HG02798 (cell line): ENCODE results near the gene PRSS1.
"Not testable (repeated sequence)": the region's sequence is repeated elsewhere in the genome, so short reads cannot be mapped to it uniquely, and the experiment has no call there.

Experiments used
- ATAC-seq: cut with Tn5 transposase; IDR thresholded peaks from one replicate; pipeline ENCODE4 v1.9.1; 2021; ENCODE audit warnings: mild to moderate bottlenecking; ENCODE audit not compliant: unreplicated experiment, poor library complexity

Gene PRSS1

DNA sequence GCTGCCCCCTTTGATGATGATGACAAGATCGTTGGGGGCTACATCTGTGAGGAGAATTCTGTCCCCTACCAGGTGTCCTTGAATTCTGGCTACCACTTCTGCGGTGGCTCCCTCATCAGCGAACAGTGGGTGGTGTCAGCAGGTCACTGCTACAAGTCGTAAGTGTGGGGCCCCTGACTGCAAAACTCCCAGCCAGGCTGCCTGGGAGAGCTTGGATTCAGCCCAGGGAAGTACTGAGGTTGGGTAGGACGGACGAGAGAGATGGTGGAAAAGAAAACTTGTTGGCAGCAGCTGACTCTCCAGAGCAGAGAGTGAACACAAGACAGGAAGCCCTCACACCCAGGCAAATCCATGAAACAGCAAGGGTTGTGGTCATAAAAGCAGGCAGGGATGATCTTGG lies 22.8 kb downstream of the PRSS1 start:
- ATAC-seq: no peak

DNA sequence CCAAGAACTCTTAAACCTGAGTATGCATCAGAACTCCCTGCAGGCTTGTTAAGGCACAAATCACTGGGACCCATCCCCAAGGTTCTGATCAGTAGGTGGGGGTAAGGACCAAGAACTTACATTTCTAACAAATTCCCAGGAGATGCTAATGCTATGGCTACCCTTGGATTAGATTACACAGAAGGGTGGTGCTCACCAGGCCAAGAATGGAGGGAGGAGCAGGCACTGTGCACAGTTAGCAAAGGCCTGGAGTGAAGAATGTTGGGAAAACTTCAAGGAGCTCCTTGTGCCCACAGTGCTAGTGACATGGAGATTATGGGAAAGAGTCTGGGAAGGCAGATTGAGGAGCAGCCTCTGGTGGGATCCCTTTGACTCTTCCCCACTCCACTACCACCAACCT lies 23.4 kb downstream of the PRSS1 start:
- ATAC-seq: no peak

DNA sequence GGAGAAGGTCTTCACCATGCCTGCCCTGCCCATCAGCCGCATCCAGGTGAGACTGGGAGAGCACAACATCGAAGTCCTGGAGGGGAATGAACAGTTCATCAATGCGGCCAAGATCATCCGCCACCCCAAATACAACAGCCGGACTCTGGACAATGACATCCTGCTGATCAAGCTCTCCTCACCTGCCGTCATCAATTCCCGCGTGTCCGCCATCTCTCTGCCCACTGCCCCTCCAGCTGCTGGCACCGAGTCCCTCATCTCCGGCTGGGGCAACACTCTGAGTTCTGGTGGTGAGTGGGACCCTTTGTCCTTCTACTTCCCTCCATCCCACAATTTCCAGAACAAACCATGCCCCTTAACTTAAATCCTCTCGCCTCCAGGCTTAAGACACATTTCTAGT lies 24.0 kb downstream of the PRSS1 start:
- no peak for ATAC-seq

DNA sequence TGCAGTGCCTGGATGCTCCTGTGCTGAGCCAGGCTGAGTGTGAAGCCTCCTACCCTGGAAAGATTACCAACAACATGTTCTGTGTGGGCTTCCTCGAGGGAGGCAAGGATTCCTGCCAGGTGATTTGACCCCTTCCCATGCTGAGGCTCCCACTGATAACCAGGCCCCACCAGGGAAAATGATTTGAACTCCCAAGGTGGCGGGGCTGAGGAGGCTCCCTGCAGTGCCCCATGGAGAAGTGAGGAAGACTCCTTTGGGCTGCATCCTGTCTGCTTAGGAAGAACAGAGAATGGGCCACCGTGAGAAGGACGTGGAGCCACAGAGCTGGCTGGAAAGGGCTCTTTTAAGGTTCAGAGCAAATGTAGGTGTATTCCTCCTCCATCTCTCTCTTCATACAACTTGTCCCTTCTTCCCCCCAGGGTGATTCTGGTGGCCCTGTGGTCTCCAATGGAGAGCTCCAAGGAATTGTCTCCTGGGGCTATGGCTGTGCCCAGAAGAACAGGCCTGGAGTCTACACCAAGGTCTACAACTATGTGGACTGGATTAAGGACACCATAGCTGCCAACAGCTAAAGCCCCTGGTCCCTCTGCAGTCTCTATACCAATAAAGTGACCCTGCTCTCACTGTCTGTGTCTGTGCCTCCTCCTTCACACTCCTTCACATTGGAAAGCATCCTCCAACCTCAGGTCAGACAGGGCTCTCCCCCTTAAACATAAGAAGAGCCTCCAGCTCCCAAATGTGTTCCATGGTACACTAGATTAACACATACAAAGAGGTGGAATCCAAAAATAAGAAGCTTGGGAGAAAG lies 24.9 kb downstream of the PRSS1 start:
- ATAC-seq: no peak

DNA sequence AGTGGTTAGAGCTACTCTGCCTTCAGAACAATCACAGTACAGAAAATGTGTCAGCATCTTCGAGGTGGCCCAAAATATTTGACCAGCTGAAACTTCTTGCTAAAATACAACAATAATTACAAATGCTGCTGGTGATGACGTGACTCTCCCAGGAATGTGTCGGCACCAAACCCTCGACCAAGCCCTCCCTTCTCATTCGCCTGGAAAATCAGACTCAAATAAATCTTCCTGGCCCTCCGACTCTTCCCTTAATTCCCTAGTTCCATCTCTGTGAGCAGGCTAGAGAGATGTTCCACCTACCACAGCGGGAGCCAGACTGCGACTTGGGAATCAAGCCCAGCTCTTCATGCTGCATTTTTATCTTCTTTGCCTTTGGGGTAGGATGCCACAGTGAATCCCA lies 25.6 kb downstream of the PRSS1 start:
- no peak for ATAC-seq

DNA sequence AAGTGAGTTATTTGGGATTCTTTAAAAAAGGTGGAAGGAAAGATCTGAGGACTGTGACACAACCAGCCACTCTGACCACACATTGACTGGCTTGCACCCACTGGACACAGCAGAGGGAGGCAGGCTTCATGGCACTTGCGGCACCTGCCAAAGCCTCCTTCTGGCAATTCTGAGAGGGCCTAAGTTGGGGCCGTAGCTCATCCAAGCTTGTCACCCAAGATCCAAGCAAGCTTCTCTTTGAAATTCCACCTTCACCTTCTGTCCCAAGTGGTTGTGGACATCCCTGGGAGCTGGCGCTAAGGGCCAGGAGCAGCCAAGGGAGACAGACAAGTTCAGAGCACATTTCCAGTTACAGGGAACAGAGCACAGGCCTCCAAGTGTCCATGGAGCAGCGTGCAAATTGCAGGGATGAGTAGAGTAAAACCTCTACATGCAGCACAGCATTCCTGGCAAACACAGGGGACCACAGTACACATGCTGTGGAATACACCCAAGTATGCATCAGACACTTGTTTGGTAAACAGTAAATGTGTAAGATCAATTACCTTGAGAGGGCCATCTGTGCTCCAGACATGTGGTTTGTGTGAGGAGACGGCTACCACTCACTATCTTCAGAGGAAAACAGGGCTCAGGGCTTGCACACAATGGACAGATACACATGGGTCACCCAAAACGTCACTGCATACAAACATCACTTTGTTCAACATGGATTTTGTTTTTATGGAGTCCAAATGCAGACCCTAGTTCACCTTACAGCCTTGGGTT lies 26.3 kb downstream of the PRSS1 start:
- not testable (repeated sequence) for ATAC-seq

DNA sequence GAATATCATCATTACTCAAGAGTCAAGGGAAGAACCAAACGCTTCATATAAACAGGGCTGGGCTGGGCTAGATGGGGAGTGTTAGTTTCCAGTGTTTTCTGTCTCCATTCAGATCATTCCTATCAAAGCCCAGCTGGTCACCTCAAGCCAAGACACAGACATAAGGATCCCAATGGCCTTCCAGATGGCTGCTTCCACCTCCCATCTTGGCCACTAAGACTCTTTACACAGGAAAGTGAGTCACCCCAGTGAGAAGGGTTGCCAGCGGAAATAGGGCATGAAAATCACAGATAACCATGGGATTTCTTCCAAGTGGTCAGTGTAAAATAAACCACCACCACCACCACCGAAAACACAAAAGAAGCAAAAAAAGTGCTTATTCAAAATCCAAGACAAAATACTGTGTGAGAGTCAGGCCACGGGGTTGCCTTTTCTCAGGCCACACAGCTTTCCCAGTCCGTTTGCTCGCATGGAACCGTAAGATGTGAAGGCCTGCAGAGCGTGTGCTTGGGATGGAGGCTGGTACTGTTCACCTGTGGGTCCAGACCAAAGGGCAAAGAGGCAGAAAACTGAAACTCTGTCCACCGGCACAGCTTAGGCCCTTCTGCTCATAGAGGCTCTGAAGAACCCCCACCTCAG lies 27.1 kb downstream of the PRSS1 start:
- ATAC-seq: no peak

DNA sequence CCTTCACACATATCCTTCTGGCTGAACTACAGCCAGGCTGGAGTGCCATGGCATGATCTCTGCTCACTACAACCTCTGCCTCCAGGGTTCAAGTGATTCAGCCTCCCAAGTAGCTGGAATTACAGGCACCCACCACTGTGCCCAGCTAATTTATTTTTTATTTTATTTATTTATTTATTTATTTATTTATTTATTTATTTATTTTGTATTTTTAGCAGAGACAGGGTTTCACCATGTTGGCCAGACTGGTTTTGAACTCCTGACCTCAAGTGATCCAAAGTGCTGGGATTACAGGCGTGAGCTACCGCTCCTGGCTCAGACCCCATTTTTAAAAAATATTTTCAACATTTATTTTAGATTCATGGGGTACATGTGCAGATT lies 27.6 kb downstream of the PRSS1 start:
- ATAC-seq: not testable (repeated sequence)

DNA sequence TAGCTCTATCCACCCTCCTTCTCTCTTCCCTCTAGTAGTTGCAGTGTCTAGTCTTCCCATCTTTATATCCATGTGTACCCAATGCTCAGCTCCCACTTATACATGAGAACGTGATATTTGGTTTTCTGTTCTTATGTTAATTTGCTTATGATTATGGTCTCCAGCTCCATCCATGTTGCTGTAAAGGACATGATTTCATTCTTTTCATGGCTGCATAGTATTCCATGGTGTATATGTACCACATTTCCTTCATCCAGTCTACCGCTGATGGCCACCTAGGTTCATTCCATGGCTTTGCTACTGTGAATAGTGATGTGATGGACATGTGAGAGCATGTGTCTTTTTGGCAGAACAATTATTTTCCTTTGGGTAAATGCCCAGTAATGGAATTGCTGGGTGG lies 28.0 kb downstream of the PRSS1 start:
- no peak for ATAC-seq

DNA sequence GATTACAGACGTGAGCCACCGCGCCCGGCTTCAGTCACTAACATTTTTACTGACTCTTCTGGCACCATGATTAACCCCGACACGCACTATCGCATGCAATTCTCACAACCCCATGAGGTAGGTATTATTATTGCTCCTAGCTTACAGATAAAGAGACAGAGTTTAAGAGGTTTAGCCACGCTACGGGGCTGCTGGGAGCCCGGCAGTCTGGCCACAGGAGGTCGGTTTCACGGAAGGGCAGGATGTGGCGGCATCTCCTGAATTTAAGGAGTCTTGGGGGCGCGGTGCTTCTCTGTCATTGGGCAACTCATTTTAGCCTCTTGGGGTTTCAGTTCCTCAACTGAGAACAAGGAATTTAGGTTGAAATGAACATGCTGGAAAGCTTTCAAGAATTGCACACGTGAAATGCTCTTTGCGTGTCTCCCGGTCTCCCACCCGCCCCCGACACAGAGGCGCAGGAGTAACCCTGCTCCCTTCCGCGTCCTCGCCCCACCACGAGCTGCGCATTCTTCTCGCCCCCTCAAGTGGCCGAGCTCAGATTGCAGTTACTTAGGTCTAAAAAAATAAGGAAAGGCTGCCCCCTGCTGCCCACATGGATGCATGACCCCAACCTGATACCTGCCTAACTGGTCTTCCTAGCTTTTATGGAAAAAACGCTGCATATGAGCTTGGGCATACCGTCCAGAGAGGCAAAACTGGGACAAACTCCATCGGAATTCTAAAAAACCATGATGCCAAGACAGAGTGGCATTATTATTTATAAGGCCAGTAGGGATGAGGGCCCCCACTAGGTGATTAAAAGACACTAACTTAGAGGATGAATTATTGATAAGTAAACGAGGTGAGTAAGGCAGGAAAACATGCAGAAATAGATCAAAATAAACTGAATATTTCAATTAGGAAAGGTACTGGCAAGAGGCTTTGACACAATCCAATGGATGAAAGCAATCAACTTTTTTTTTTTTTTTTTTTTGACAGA lies 33.9 kb downstream of the PRSS1 start:
- ATAC-seq: peak; percentile 95

DNA sequence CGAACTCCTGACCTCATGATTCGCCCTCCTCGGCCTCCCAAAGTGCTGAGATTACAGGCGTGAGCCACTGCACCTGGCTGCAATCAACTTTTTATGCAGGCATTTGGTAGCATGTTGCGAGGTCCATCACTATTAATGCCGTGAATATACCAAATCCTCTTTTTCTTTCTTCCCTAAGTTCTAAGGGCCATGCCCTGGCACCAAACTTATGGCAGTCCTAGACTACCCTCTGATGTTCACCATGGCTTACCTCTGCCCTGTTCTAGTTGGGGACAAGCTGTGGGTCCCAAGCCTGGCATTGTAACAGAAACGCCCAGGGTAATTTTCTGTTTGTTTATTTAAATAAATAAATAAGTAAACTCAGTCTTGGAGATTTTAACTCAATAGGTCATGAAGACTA lies 34.8 kb downstream of the PRSS1 start:
- no peak for ATAC-seq

DNA sequence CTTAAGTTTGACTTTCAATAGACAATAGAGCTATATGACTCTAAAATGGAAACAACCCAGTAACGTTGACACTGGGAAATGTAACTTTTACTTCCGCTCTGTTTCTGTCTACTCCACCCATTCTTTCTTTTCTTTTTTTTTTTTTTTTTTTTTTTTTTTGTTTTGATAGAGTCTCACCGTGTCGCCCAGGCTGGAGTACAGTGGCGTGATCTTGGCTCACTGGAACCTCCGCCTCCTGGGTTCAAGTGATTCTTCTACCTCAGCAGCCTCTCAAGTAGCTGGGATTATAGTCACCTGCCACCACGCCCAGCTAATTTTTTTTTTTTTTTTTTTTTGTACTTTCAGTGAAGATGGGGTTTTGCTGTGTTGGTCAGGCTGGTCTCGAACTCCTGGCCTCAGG lies 35.4 kb downstream of the PRSS1 start:
- ATAC-seq: no peak

DNA sequence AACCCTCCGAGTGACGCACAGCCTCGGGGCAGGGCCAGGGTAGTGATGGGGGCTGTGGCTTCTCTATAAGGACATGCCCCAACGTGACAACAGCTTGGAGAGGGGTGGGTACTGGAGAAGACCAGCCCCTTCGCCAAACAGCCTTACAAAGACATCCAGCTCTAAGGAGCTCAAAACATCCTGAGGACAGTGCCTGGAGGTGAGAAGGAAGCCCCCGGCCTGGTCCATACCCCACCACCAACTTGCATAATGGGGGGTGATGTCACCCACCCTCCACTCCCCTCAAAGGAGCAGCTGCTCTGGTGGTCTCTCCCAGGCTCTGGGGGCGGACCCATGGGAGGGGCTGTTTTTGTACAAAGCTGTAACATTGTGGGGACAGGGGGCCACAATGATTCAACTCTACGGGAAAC lies 36.6 kb downstream of the PRSS1 start:
- ATAC-seq: no peak

DNA sequence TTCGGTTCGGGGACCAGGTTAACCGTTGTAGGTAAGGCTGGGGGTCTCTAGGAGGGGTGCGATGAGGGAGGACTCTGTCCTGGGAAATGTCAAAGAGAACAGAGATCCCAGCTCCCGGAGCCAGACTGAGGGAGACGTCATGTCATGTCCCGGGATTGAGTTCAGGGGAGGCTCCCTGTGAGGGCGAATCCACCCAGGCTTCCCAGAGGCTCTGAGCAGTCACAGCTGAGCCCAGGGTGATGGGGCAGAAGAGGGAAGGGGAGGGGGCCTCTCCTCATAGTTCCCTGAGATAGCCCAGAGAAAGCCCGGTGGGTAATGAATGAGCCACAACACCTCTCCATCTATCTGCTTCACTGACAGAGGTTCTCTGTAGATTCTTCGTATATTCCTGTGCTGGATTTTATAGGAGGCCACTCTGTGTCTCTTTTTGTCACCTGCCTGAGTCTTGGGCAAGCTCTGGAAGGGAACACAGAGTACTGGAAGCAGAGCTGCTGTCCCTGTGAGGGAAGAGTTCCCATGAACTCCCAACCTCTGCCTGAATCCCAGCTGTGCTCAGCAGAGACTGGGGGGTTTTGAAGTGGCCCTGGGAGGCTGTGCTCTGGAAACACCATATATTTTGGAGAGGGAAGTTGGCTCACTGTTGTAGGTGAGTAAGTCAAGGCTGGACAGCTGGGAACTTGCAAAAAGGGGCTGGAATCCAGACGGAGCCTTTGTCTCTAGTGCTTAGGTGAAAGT lies 37.9 kb downstream of the PRSS1 start:
- ATAC-seq: no peak

DNA sequence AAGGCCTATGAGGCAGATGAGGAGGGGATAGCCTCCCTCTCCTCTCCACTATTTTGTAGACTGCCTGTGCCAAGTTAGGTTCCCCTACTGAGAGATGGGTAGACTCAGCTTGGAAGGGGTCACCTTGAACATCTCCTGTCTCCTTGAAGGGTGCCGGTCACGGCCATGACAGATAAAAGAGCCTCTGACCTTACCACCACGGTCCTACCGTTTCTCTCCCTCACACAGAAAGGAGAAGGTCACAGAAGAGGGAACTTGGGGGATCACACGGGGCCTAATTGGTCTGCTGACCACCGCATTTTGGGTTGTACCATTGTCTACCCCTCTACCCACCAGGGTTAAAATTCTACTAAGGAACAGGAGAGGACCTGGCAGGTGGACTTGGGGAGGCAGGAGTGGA lies 38.5 kb downstream of the PRSS1 start:
- no peak for ATAC-seq

DNA sequence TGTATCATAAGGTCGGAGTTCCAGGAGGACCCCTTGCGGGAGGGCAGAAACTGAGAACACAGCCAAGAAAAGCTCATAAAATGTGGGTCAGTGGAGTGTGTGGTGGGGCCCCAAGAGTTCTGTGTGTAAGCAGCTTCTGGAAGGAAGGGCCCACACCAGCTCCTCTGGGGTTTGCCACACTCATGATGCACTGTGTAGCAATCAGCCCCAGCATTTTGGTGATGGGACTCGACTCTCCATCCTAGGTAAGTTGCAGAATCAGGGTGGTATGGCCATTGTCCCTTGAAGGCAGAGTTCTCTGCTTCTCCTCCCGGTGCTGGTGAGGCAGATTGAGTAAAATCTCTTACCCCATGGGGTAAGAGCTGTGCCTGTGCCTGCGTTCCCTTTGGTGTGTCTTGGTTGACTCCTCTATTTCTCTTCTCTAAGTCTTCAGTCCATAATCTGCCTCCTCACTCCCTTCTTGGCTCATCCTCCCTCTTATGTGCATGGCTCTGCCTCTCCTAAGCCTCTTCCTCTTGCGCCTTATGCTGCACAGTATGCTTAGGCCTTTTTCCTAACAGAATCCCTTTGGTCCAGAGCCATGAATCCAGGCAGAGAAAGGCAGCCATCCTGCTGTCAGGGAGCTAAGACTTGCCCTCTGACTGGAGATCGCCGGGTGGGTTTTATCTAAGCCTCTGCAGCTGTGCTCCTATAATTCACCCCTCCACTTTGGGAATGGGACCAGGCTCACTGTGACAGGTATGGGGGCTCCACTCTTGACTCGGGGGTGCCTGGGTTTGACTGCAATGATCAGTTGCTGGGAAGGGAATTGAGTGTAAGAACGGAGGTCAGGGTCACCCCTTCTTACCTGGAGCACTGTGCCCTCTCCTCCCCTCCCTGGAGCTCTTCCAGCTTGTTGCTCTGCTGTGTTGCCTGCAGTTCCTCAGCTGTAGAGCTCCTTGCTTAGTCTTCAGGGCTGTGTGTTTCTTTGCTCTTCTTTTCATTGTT lies 39.3 kb downstream of the PRSS1 start:
- ATAC-seq: no peak

DNA sequence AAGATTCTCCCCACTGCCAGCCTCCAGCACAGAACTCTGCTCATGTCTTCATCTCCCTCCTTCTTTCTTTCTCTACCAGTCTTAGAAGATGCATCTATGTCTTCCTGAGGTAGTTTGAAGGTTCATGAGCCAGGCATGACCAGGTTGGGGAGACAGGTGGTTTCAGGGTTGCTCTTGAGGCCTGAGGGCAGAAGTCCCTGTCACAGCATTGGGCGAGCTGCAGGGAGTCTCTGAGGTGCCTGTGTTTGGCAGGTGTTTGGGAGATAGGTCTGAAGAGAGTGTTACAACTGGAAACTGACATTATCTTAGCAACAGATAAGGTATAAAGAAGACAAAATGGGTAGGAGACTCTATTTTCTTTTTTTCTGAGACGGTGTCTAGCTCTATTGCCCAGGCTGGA lies 40.2 kb downstream of the PRSS1 start:
- ATAC-seq: no peak

DNA sequence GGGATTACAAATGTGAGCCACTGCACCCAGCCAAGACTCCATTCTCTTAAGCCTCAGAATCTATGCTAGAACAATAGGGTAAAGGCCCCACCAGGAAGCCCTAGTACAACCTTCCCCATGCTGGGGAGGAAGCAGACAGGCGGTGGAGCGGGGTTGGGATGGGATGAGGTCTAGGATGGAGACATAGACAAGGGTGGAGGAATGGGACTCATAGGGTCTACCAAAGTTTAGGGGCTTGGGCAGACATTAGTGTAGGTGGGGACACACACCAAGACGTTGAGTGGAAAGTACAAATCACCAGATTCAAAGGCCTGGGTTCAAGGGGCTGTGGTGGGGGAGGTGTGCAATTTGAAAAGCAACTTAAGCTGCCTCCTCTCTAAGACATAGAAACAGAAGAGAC lies 40.8 kb downstream of the PRSS1 start:
- no peak for ATAC-seq
